Neural progenitor cell (in vitro differentiated cells): ENCODE measurements around the gene SPRR3. TPM values are rescaled to one million over a fixed set of nuclear protein-coding genes. Genes with fewer than 3 reads are reported as not detected.

Experiments
- DNase-seq: peaks from one replicate; pipeline ENCODE4 v3.0.0-alpha.2; 2016; ENCODE audit warnings: low spot score
- H2AFZ ChIP-seq: fragments of 200-600 bp; sonication (generic); replicated peaks from 2 replicates; pipeline ENCODE4 v1.6.1; 2016; ENCODE audit warnings: antibody characterized with exemption
- H3F3A ChIP-seq: fragments of 200-600 bp; sonication (generic); 2 replicates; pipeline ENCODE4 v1.6.1; 2016; ENCODE audit warnings: antibody characterized with exemption, low read depth
- H3K27ac ChIP-seq: fragments of 200-600 bp; sonication (generic); 2 replicates; pipeline ENCODE4 v1.5.1; 2016; ENCODE audit warnings: mild to moderate bottlenecking
- H3K27me3 ChIP-seq: fragments of 200-600 bp; sonication (generic); 2 replicates; pipeline ENCODE4 v1.6.1; 2016; ENCODE audit warnings: mild to moderate bottlenecking, moderate library complexity
- H3K36me3 ChIP-seq: fragments of 200-600 bp; sonication (generic); 2 replicates; pipeline ENCODE4 v1.5.1; 2016
- H3K4me1 ChIP-seq: fragments of 200-600 bp; sonication (generic); 2 replicates; pipeline ENCODE4 v1.6.1; 2016; ENCODE audit warnings: mixed run types
- H3K4me2 ChIP-seq: fragments of 200-600 bp; sonication (generic); 2 replicates; pipeline ENCODE4 v1.6.1; 2016
- H3K4me3 ChIP-seq: fragments of 200-600 bp; sonication (generic); 2 replicates; pipeline ENCODE4 v1.5.1; 2016
- H3K79me2 ChIP-seq: fragments of 200-600 bp; sonication (generic); 2 replicates; pipeline ENCODE4 v1.6.1; 2016; ENCODE audit warnings: low read depth
- H3K9ac ChIP-seq: fragments of 200-600 bp; sonication (generic); 2 replicates; pipeline ENCODE4 v1.6.1; 2016
- H3K9me3 ChIP-seq: fragments of 200-600 bp; sonication (generic); 2 replicates; pipeline ENCODE4 v1.5.1; 2016; ENCODE audit warnings: low read depth
- H4K20me1 ChIP-seq: fragments of 200-600 bp; sonication (generic); 2 replicates; pipeline ENCODE4 v1.6.1; 2016; ENCODE audit warnings: low read depth
- H3K27ac Mint-ChIP-seq: 3 replicates; pipeline ENCODE4 v1.8.0; 2021; ENCODE audit warnings: mixed read lengths
- H3K27me3 Mint-ChIP-seq: 2 replicates; pipeline ENCODE4 v1.8.0; 2022; ENCODE audit warnings: low read depth, mild to moderate bottlenecking, inconsistent platforms, moderate library complexity, mixed read lengths; ENCODE audit not compliant: insufficient read depth
- H3K36me3 Mint-ChIP-seq: 3 replicates; pipeline ENCODE4 v1.8.0; 2021; ENCODE audit warnings: mixed read lengths
- H3K4me1 Mint-ChIP-seq: 3 replicates; pipeline ENCODE4 v1.8.0; 2021; ENCODE audit warnings: mixed read lengths
- H3K4me3 Mint-ChIP-seq: 3 replicates; pipeline ENCODE4 v1.8.0; 2021; ENCODE audit warnings: mild to moderate bottlenecking, moderate library complexity, mixed read lengths
- H3K9me3 Mint-ChIP-seq: 3 replicates; pipeline ENCODE4 v1.8.0; 2020; ENCODE audit warnings: mixed read lengths
- CTCF ChIP-seq: fragments of 200-600 bp; sonication (generic); IDR thresholded peaks from 2 replicates; pipeline ENCODE4 v1.5.1; 2017; ENCODE audit warnings: antibody characterized with exemption, mild to moderate bottlenecking
- EZH2 ChIP-seq: fragments of 200-600 bp; sonication (generic); IDR thresholded peaks from 2 replicates; pipeline ENCODE4 v1.6.1; 2017; ENCODE audit warnings: antibody characterized with exemption, mild to moderate bottlenecking, moderate library complexity
- EZH2phosphoT487 ChIP-seq: fragments of 200-600 bp; sonication (generic); IDR thresholded peaks from 2 replicates; pipeline ENCODE4 v1.6.1; 2017; ENCODE audit warnings: antibody characterized with exemption
- small RNA-seq: library from RNA; depleted of rRNA; stranded (forward); fragments of <200 nt; gene quantifications from one replicate; pipeline ENCODE3, GENCODE V24; 2015
- total RNA-seq: library from RNA; depleted of rRNA; stranded (reverse); fragments of >200 nt; gene quantifications from 2 replicates; pipeline ENCODE4 v1.2.3, GENCODE V29; 2015; ENCODE audit warnings: low replicate concordance

The SPRR3 gene
- total RNA-seq, 1 donor from 2014 or later: not detected

- no peak within 1 kb of the TSS for H2AFZ ChIP-seq
- Mint-ChIP-seq H3K36me3 (no peaks in the 10 kb centered on the region), H3K4me3 (no peak within 1 kb of the TSS), H3K27me3 (peaks cover 4% of the 10 kb centered on the region), H3K27ac (no peak within 1 kb of the TSS), H3K4me1 (no peaks in the 10 kb centered on the region), H3K9me3 (no peaks in the 10 kb centered on the region)
- no peak within 1 kb of the TSS for H3K9ac ChIP-seq
- no peaks in the 10 kb centered on the region for H3K4me1 ChIP-seq
- no peaks in the 10 kb centered on the region for H4K20me1 ChIP-seq
- H3K36me3 ChIP-seq: no peaks in the 10 kb centered on the region
- no peak within 1 kb of the TSS for H3K4me3 ChIP-seq
- peaks cover 5% of the 10 kb centered on the region for H3K9me3 ChIP-seq
- TF ChIP-seq CTCF: no peak
- no peak for TF ChIP-seq EZH2phosphoT487
- TF ChIP-seq EZH2: no peak
- H3K79me2 ChIP-seq: no peaks in the 10 kb centered on the region
- H3K27me3 ChIP-seq: no peaks in the 10 kb centered on the region
- no peaks in the 10 kb centered on the region for H3F3A ChIP-seq
- no peak within 1 kb of the TSS for H3K27ac ChIP-seq
- H3K4me2 ChIP-seq: no peak within 1 kb of the TSS
- DNase-seq: no peak
These were observed 39.5 kb downstream of the SPRR3 start, which contains the start of gene SPRR2D for GRCh38 chr1:153040950-153041631. TSS of gene SPRR2D (minus strand) at chr1:153041120. CDS start at chr1:153040346, 774 bp downstream.

- Mint-ChIP-seq H3K36me3 (no peaks in the 10 kb centered on the region), H3K27me3 (no peaks in the 10 kb centered on the region), H3K27ac (no peak overlapping the region), H3K4me3 (no peak overlapping the region), H3K9me3 (no peaks in the 10 kb centered on the region), H3K4me1 (no peaks in the 10 kb centered on the region)
- no peaks in the 10 kb centered on the region for H4K20me1 ChIP-seq
- H2AFZ ChIP-seq: no peak overlapping the region
- no peaks in the 10 kb centered on the region for H3F3A ChIP-seq
- no peaks in the 10 kb centered on the region for H3K79me2 ChIP-seq
- no peaks in the 10 kb centered on the region for H3K4me1 ChIP-seq
- H3K4me3 ChIP-seq: no peak overlapping the region
- TF ChIP-seq CTCF (no peak), EZH2 (no peak), EZH2phosphoT487 (no peak)
- no peak overlapping the region for H3K27ac ChIP-seq
- H3K9me3 ChIP-seq: peaks cover 17% of the 10 kb centered on the region
- H3K27me3 ChIP-seq: no peaks in the 10 kb centered on the region
- no peak overlapping the region for H3K4me2 ChIP-seq
- H3K9ac ChIP-seq: no peak overlapping the region
- H3K36me3 ChIP-seq: no peaks in the 10 kb centered on the region
- DNase-seq: no peak
These were observed 47.7 kb downstream of the SPRR3 start for GRCh38 chr1:153049211-153049610.

Small RNA genes within 50 kb of the gene (small RNA-seq; reads per million reads assigned to genes)
- gene AL356867.1 (not detected), gene RF00322 (not detected), gene SPRR1A (not detected)

Other genes starting within 250 kb of the SPRR3 start
- not detected in 2 replicates for gene KPRP, start 243.7 kb upstream of the SPRR3 start, total RNA-seq
- gene LCE1F, start 226.6 kb upstream of the SPRR3 start, total RNA-seq: not detected in 2 replicates
- gene LCE1E, start 215.5 kb upstream of the SPRR3 start, total RNA-seq: not detected in 2 replicates
- gene LCE1D, start 205.0 kb upstream of the SPRR3 start, total RNA-seq: not detected in 2 replicates
- not detected in 2 replicates for gene LCE1C, start 195.1 kb upstream of the SPRR3 start, total RNA-seq
- gene LCE1B, start 189.8 kb upstream of the SPRR3 start, total RNA-seq: not detected in 2 replicates
- gene LCE1A, start 174.3 kb upstream of the SPRR3 start, total RNA-seq: not detected in 2 replicates
- gene LCE6A, start 158.9 kb upstream of the SPRR3 start, total RNA-seq: not detected in 2 replicates
- not detected in 2 replicates for gene LCE7A, start 141.8 kb upstream of the SPRR3 start, total RNA-seq
- not detected in 2 replicates for gene SMCP, start 123.4 kb upstream of the SPRR3 start, total RNA-seq
- gene IVL, start 93.2 kb upstream of the SPRR3 start, total RNA-seq: not detected in 2 replicates
- not detected in 2 replicates for gene SPRR5, start 54.5 kb upstream of the SPRR3 start, total RNA-seq
- gene SPRR4, start 31.1 kb upstream of the SPRR3 start, total RNA-seq: not detected in 2 replicates
- not detected in 2 replicates for gene SPRR1A, start 17.7 kb upstream of the SPRR3 start, total RNA-seq
- gene SPRR1B, start 29.5 kb downstream of the SPRR3 start, total RNA-seq: not detected in 2 replicates
- not detected in 2 replicates for gene SPRR2D, start 39.4 kb downstream of the SPRR3 start, total RNA-seq
- not detected in 2 replicates for gene SPRR2A, start 55.8 kb downstream of the SPRR3 start, total RNA-seq
- gene SPRR2B, start 69.9 kb downstream of the SPRR3 start, total RNA-seq: not detected in 2 replicates
- not detected in 2 replicates for gene SPRR2E, start 92.8 kb downstream of the SPRR3 start, total RNA-seq
- gene SPRR2F, start 111.8 kb downstream of the SPRR3 start, total RNA-seq: not detected in 2 replicates
- gene SPRR2G, start 149.1 kb downstream of the SPRR3 start, total RNA-seq: not detected in 2 replicates
- gene LELP1, start 201.7 kb downstream of the SPRR3 start, total RNA-seq: not detected in 2 replicates
- not detected in 2 replicates for gene PRR9, start 215.8 kb downstream of the SPRR3 start, total RNA-seq